A549 (cell line): ENCODE measurements around the gene GBGT1.

Experiments
- KDM1A ChIP-seq: fragments of 200-600 bp; sonication (generic); IDR thresholded peaks from 2 replicates; pipeline ENCODE4 v1.6.1; 2016; ENCODE audit warnings: low read depth, mild to moderate bottlenecking
- POLR2A ChIP-seq: IDR thresholded peaks from 2 replicates; pipeline ENCODE4 v1.6.1; 2012; ENCODE audit warnings: mild to moderate bottlenecking, low read length
- RCOR1 ChIP-seq: fragments of 150-350 bp; IDR thresholded peaks from 2 replicates; pipeline ENCODE4 v1.6.1; 2014; ENCODE audit warnings: antibody characterized with exemption, low read length, low read depth
- RFX5 ChIP-seq: fragments of 450-650 bp; IDR thresholded peaks from 2 replicates; pipeline ENCODE4 v1.7.1; 2014; ENCODE audit warnings: antibody characterized with exemption, mild to moderate bottlenecking, moderate library complexity
- TP53 ChIP-seq: fragments of 250-450 bp; sonication (Bioruptor Pico); IDR thresholded peaks from 2 replicates; pipeline ENCODE4 v1.5.0; 2021; ENCODE audit warnings: mild to moderate bottlenecking, moderate library complexity
- TF ChIP-seq, protein P1 (sequence below): fragments of 450-650 bp; IDR thresholded peaks from 2 replicates; pipeline ENCODE4 v1.6.1; 2014; ENCODE audit warnings: antibody characterized with exemption
- TF ChIP-seq, protein P2 (sequence below): fragments of >200 bp; sonication (Bioruptor Twin); formaldehyde crosslinking; IDR thresholded peaks from 3 replicates; pipeline ENCODE4 v1.5.1; 2016
- TF ChIP-seq, protein P3 (sequence below): IDR thresholded peaks from 2 replicates; pipeline ENCODE4 v1.6.1; 2012; ENCODE audit warnings: low read depth, borderline replicate concordance
- TF ChIP-seq, protein P4 (sequence below): IDR thresholded peaks from 2 replicates; pipeline ENCODE4 v1.6.1; 2012

DNA sequence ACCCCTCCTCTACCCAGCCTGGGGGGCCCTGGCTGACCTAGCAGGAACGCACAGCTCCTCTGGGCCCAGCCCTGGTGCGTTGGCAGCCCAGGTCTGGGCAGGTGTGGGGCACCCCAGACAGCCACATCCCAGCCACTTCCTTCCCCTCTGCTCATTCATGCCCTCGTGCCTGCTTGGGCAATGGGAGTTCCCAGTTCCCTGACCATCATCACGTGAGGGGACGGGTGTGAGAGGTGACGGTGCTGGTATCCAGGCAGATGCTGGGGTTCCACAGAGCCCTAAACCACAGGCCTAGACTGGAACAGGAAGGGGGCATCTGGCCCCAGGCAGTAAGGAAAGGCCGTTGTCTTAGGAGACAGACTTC, 51.1 kb downstream of the GBGT1 start:
- TF ChIP-seq, protein P1, sequence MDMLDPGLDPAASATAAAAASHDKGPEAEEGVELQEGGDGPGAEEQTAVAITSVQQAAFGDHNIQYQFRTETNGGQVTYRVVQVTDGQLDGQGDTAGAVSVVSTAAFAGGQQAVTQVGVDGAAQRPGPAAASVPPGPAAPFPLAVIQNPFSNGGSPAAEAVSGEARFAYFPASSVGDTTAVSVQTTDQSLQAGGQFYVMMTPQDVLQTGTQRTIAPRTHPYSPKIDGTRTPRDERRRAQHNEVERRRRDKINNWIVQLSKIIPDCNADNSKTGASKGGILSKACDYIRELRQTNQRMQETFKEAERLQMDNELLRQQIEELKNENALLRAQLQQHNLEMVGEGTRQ, result no peak
- TF ChIP-seq, protein P2, sequence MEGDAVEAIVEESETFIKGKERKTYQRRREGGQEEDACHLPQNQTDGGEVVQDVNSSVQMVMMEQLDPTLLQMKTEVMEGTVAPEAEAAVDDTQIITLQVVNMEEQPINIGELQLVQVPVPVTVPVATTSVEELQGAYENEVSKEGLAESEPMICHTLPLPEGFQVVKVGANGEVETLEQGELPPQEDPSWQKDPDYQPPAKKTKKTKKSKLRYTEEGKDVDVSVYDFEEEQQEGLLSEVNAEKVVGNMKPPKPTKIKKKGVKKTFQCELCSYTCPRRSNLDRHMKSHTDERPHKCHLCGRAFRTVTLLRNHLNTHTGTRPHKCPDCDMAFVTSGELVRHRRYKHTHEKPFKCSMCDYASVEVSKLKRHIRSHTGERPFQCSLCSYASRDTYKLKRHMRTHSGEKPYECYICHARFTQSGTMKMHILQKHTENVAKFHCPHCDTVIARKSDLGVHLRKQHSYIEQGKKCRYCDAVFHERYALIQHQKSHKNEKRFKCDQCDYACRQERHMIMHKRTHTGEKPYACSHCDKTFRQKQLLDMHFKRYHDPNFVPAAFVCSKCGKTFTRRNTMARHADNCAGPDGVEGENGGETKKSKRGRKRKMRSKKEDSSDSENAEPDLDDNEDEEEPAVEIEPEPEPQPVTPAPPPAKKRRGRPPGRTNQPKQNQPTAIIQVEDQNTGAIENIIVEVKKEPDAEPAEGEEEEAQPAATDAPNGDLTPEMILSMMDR, result no peak
- TF ChIP-seq RCOR1 (no peak), KDM1A (no peak), RFX5 (no peak), POLR2A (no peak), TP53 (CRISPR knock-in tag) (no peak)
- TF ChIP-seq, protein P3, sequence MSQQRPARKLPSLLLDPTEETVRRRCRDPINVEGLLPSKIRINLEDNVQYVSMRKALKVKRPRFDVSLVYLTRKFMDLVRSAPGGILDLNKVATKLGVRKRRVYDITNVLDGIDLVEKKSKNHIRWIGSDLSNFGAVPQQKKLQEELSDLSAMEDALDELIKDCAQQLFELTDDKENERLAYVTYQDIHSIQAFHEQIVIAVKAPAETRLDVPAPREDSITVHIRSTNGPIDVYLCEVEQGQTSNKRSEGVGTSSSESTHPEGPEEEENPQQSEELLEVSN, result no peak
- TF ChIP-seq, protein P4, sequence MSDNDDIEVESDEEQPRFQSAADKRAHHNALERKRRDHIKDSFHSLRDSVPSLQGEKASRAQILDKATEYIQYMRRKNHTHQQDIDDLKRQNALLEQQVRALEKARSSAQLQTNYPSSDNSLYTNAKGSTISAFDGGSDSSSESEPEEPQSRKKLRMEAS, result no peak
